Astrocyte (in vitro differentiated cells and primary cell): ENCODE measurements around the gene CACNG7. TPM values are rescaled to one million over a fixed set of nuclear protein-coding genes. Genes with fewer than 3 reads are reported as not detected.
A peak's percentile ranks its signal among the peaks of the same experiment; 100 is the strongest.

Experiments used
- DNase-seq: peaks from one replicate; pipeline ENCODE4 v3.0.0-alpha.2; 2010; ENCODE audit warnings: low read depth
- FAIRE-seq: peaks from 2 replicates; lab custom pipeline; 2011; peaks lifted over from hg19 to GRCh38; lab: Jason Lieb, UNC
- H2AFZ ChIP-seq: 2 replicates; pipeline ENCODE4 v1.6.0; 2012; ENCODE audit warnings: low read depth, low read length, inconsistent platforms
- H3K27ac ChIP-seq: 2 replicates; pipeline ENCODE4 v1.5.1; 2011; ENCODE audit warnings: low read depth, low read length, inconsistent platforms
- H3K27me3 ChIP-seq: 2 replicates; pipeline ENCODE4 v1.6.0; 2011; ENCODE audit warnings: low read length, inconsistent platforms; ENCODE audit not compliant: insufficient read depth
- H3K36me3 ChIP-seq: 2 replicates; pipeline ENCODE4 v1.5.1; 2011; ENCODE audit warnings: low read length, inconsistent platforms; ENCODE audit not compliant: insufficient read depth
- H3K4me1 ChIP-seq: 2 replicates; pipeline ENCODE4 v1.5.1; 2011; ENCODE audit warnings: low read length, inconsistent platforms; ENCODE audit not compliant: insufficient read depth
- H3K4me2 ChIP-seq: 2 replicates; pipeline ENCODE4 v1.6.0; 2012; ENCODE audit warnings: low read length, inconsistent platforms
- H3K4me3 ChIP-seq: 2 replicates; pipeline ENCODE4 v1.5.1; 2011; ENCODE audit warnings: low read depth, mild to moderate bottlenecking, low read length, inconsistent platforms; ENCODE audit not compliant: insufficient read depth
- H3K79me2 ChIP-seq: 2 replicates; pipeline ENCODE4 v1.6.0; 2012; ENCODE audit warnings: mild to moderate bottlenecking, low read length, inconsistent platforms; ENCODE audit not compliant: insufficient read depth
- H3K9ac ChIP-seq: 2 replicates; pipeline ENCODE4 v1.6.0; 2012; ENCODE audit warnings: mild to moderate bottlenecking, low read length, inconsistent platforms
- H3K9me3 ChIP-seq: 2 replicates; pipeline ENCODE4 v1.5.1; 2012; ENCODE audit warnings: low read depth, mild to moderate bottlenecking, low read length, inconsistent platforms; ENCODE audit not compliant: insufficient read depth
- H4K20me1 ChIP-seq: 2 replicates; pipeline ENCODE4 v1.6.0; 2012; ENCODE audit warnings: low read length, inconsistent platforms; ENCODE audit not compliant: insufficient read depth
- H3K27ac Mint-ChIP-seq: one replicate; pipeline ENCODE4 v1.8.0; 2021; ENCODE audit warnings: mild to moderate bottlenecking, mixed read lengths; ENCODE audit not compliant: unreplicated experiment
- H3K27me3 Mint-ChIP-seq: one replicate; pipeline ENCODE4 v1.8.0; 2021; ENCODE audit warnings: low read depth, mixed read lengths; ENCODE audit not compliant: unreplicated experiment
- H3K36me3 Mint-ChIP-seq: one replicate; pipeline ENCODE4 v1.8.0; 2021; ENCODE audit warnings: low read depth, mixed read lengths; ENCODE audit not compliant: unreplicated experiment
- H3K4me1 Mint-ChIP-seq: one replicate; pipeline ENCODE4 v1.8.0; 2021; ENCODE audit warnings: low read depth, mixed read lengths; ENCODE audit not compliant: unreplicated experiment
- H3K4me3 Mint-ChIP-seq: one replicate; pipeline ENCODE4 v1.8.0; 2021; ENCODE audit warnings: mild to moderate bottlenecking, moderate library complexity, mixed read lengths; ENCODE audit not compliant: unreplicated experiment
- H3K9me3 Mint-ChIP-seq: one replicate; pipeline ENCODE4 v1.8.0; 2021; ENCODE audit warnings: mild to moderate bottlenecking, mixed read lengths; ENCODE audit not compliant: unreplicated experiment
- CTCF ChIP-seq: IDR thresholded peaks from 2 replicates; pipeline ENCODE4 v1.5.1; 2011; ENCODE audit warnings: low read depth, mild to moderate bottlenecking, inconsistent platforms, low read length, moderate library complexity; ENCODE audit not compliant: insufficient read depth
- EZH2 ChIP-seq: IDR thresholded peaks from 2 replicates; pipeline ENCODE4 v1.6.1; 2012; ENCODE audit warnings: mild to moderate bottlenecking, low read length, inconsistent platforms; ENCODE audit not compliant: insufficient read depth
- total RNA-seq: library from RNA; stranded (reverse); gene quantifications from 2 replicates; pipeline ENCODE4 v1.2.1, GENCODE V29; 2021

Gene CACNG7
- total RNA-seq, 1 donor from 2014 or later = 3.5 TPM

GRCh38 chr19:53961523-53962356 lies 52.7 kb downstream of the CACNG7 start:
- no peaks in the 10 kb centered on the region for H3K9me3 Mint-ChIP-seq
- no peaks in the 10 kb centered on the region for H3K9me3 ChIP-seq
- H3K27me3 Mint-ChIP-seq = peaks cover 38% of the 10 kb centered on the region
- peaks cover 16% of the 10 kb centered on the region for H3K4me1 Mint-ChIP-seq
- peak overlapping the region; percentile 10 for H2AFZ ChIP-seq
- H3K4me3 ChIP-seq = peak overlapping the region; percentile 50
- FAIRE-seq = no peak
- peak overlapping the region; percentile 84 for H3K27ac Mint-ChIP-seq
- H4K20me1 ChIP-seq = no peaks in the 10 kb centered on the region
- H3K4me2 ChIP-seq = peak overlapping the region; percentile 76
- DNase-seq = no peak
- H3K4me3 Mint-ChIP-seq = peak overlapping the region; percentile 93
- H3K36me3 ChIP-seq = no peaks in the 10 kb centered on the region
- peaks cover 14% of the 10 kb centered on the region for H3K36me3 Mint-ChIP-seq
- H3K79me2 ChIP-seq = no peaks in the 10 kb centered on the region
- no peak overlapping the region for H3K9ac ChIP-seq
- no peak overlapping the region for H3K27ac ChIP-seq
- H3K27me3 ChIP-seq = peaks cover 32% of the 10 kb centered on the region
- TF ChIP-seq EZH2 (peak; percentile 29), CTCF (no peak)
- no peaks in the 10 kb centered on the region for H3K4me1 ChIP-seq

- Histone ChIP-seq H3K27me3 (peaks cover 22% of the 10 kb centered on the region), H3K79me2 (no peaks in the 10 kb centered on the region), H3K4me2 (peak within 1 kb of the TSS; percentile 76), H3K4me3 (peak within 1 kb of the TSS; percentile 50), H3K36me3 (no peaks in the 10 kb centered on the region), H3K9ac (no peak within 1 kb of the TSS), H3K27ac (no peak within 1 kb of the TSS), H4K20me1 (no peaks in the 10 kb centered on the region), H3K4me1 (no peaks in the 10 kb centered on the region), H3K9me3 (no peaks in the 10 kb centered on the region), H2AFZ (peak within 1 kb of the TSS; percentile 10)
- FAIRE-seq = no peak
- H3K27me3 Mint-ChIP-seq = peaks cover 28% of the 10 kb centered on the region
- no peaks in the 10 kb centered on the region for H3K9me3 Mint-ChIP-seq
- no peak for DNase-seq
- peak within 1 kb of the TSS; percentile 84 for H3K27ac Mint-ChIP-seq
- peak within 1 kb of the TSS; percentile 93 for H3K4me3 Mint-ChIP-seq
- peaks cover 16% of the 10 kb centered on the region for H3K4me1 Mint-ChIP-seq
- TF ChIP-seq EZH2 (no peak), CTCF (no peak)
- H3K36me3 Mint-ChIP-seq = peaks cover 16% of the 10 kb centered on the region
Observed at GRCh38 chr19:53962887-53963431, 53.9 kb downstream of the CACNG7 start, which contains the start of gene CACNG8. Gene CACNG8, plus strand, starts transcription at chr19:53962937.

DNA sequence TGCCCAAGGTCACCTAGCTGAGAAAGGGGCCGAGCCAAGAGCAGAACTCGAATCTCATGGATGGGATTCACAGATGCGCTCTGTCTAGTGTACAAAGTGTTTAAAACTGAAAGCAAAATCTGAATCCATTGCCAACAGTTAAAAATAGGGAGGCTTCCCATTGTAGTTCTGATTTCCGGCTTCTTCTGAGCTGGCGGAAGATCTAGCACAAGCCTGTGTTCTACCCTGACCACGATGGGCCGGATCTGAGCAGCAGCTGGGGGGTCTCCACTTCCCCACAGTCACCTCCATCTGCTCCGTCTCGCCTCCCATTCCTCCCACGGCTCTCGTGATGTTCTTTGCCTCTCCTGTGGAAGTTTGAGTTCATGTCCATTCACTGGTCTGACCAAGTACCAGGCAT lies 56.0 kb downstream of the CACNG7 start:
- peaks cover 14% of the 10 kb centered on the region for H3K27me3 ChIP-seq
- DNase-seq = no peak
- no peaks in the 10 kb centered on the region for H3K9me3 ChIP-seq
- H3K36me3 ChIP-seq = no peaks in the 10 kb centered on the region
- H3K36me3 Mint-ChIP-seq = peaks cover 16% of the 10 kb centered on the region
- H3K4me3 ChIP-seq = no peak overlapping the region
- H2AFZ ChIP-seq = no peak overlapping the region
- H3K9me3 Mint-ChIP-seq = no peaks in the 10 kb centered on the region
- H3K4me2 ChIP-seq = no peak overlapping the region
- no peaks in the 10 kb centered on the region for H3K4me1 ChIP-seq
- H3K27me3 Mint-ChIP-seq = peaks cover 19% of the 10 kb centered on the region
- no peaks in the 10 kb centered on the region for H3K79me2 ChIP-seq
- H3K4me1 Mint-ChIP-seq = peaks cover 13% of the 10 kb centered on the region
- no peaks in the 10 kb centered on the region for H4K20me1 ChIP-seq
- no peak overlapping the region for H3K9ac ChIP-seq
- no peak for FAIRE-seq
- no peak overlapping the region for H3K4me3 Mint-ChIP-seq
- no peak overlapping the region for H3K27ac Mint-ChIP-seq
- no peak overlapping the region for H3K27ac ChIP-seq
- no peak for TF ChIP-seq CTCF
- TF ChIP-seq EZH2 = no peak
